Measurements from ENCODE around the gene PTCH1. TPM values are rescaled to one million over a fixed set of nuclear protein-coding genes. Genes with fewer than 3 reads are reported as not detected.

PTCH1 gene
- total RNA-seq = 1.7 and 3.9 TPM in 2 replicates
- 1.8 TPM for polyA plus RNA-seq (2012)

DNA sequence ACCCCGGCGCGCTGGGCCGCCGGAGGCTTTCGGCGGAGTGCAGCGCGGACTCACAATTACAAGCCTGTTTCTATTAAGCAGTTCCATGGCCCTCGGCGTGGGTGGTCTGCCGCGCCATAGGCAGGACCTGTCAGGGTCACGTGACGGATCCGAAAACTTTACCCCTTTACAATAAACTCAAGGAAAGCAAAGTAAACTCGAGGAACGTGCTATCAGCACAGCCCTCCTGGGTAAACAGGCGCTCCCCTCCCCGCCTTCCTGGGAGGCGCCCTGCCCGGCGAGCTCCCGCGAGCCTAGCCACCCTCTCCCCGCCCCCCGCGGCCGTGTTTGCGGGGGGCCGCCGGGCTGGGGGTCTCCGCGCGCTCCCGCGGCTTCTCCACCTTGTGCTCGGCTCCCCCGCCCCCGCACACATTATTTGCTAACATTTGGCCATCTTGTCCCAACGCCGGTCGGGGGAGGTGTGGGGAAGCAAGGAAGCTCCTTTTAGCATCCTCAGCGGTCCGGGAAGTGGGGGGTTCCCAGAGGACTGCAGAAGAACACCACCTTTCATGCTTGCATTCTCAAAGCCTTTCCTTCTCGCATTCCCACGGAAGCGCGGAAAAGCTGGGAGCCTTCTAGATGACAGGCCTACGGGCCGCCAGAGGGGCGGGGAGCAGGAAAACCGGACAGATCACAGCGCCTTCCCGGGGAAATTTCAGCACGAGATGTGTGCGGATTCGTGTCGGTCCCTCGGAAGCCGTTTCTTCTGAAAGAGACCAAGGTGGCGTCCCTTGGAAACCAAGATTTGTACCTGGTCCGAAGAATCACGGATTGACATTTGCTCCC, at the start of gene PTCH1:
Gene PTCH1, minus strand, starts transcription at position 238 of the 825 bp plus-strand sequence.
- DNase-seq (ENCODE audit: low read depth) = peak; percentile 43

DNA sequence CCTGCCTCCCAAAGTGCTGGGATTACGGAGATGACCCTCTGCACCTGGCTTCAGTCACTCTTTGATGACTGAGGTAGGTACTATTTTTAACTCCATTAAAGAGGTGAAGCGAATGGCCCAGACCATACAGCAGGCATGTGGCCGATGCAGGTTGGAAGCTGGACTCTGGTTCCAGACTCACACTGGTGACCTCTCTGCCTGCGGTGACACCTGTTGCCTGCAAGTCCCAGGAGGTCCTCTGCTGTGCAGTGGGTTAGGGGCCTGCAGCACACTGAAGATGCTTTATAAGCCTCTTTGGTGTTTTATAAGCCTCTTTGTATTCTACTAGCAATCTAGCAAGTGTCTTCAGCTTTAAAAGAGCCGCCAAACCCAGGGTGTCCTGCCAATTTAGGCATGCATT, 49.2 kb upstream of the PTCH1 start:
- DNase-seq (ENCODE audit: low read depth) = no peak

DNA sequence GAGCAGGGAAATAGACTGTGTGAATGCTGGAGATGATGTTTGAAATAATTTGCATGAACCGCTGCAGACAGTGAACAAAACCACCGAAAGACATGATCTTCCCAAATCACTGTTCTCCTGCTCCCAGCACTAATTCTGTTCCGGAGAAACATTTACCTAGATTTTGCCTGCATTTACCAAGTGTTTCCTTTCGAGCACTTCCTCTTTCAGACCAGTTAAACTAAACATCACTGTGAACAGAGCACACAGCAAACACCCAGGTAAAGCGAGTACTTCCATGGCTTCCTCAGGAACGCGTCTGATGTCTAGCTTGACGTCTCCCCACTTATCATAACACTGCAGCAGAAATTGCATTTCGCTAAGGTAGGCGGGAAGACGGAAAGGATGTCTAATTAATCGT, 45.1 kb upstream of the PTCH1 start:
- DNase-seq (ENCODE audit: low read depth) = no peak

DNA sequence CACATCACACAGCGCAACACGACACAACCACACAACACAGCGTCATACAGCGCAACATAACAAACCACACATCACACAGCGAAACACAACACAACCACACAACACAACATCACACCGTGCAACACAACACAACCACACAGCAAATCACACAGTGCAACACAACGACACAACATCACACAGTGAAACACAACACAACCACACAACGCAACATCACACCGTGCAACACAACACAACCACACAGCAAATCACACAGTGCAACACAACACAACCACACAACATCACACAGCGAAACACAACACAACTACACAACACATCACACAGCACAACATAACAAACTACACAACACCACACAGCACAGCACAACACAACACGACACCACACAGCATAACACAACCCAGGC, 40.4 kb upstream of the PTCH1 start:
- no peak for DNase-seq (ENCODE audit: low read depth)

DNA sequence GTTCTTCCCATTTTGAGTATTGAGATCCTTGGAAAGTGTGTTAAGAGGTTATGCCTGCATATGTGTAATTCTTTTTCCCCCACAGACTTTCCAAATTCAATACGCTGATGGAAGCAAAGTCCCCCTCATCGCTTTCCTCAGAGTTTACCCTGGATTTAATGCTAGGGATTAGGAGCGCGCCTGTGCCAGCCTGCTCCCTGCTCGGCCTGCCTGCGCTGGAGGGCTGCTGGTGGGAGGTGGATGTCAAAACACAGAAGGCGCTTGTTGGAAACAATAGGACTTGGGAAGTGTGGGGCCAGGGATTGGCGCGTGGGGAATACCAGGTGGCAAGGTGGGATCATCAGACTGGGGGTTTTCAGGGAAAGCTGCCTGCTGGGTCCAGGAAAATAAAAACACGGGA, 39.8 kb upstream of the PTCH1 start:
- no peak for DNase-seq (ENCODE audit: low read depth)

DNA sequence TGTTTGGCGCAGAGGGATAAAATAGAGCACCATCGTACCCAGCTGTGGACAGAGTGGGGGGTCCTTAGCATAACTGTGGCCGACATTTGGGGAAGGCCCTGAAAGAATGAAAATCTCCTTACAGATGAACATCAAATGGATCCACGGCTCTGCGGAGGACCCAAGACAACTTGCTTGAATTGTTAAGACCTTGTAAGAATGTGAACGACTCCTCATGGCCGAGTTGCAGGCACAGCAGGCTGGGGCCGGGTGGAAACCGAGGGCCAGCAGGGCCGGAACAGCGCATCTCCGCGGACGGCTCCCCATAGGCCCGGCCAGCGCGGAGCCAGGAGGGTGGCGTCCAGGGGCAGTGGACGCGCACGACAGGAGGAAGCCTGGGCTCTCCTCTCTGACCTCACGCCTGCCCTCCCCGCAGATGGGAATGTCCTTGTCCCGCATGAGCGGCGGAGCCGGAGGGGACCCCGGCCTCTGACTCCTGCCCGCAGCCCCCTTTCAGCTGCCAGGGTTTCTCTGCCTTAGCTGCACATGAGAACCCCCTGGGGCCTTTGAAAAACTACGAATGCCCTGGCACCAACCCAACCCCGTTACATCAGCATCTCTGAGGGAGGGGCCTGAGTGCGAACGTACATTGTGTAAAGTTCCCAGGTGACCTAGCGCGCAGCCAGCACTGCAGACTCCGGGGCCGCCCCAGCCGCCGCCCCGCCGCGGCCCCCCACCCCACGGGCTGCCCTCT, 36.2 kb upstream of the PTCH1 start:
- no peak for DNase-seq (ENCODE audit: low read depth)

DNA sequence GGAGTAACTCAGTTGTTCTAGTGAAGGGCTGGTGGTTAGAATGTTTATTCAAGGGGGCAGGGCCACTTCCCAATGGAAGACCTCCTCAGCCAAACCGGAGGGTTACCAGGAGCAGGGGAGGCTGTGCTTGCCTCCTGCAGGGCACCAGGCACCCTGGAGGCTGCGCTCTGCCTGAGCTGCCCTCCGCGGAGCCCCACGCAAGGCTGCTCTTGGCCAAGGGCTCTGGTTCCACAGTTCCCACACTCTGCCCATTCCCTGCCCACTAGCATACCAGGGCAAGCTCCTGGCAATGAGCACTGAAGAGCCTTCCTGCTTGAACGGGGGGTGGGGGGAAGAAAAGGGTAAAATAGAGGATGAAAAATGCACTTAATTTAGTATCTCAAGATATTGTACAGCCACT, 35.5 kb upstream of the PTCH1 start:
- DNase-seq (ENCODE audit: low read depth) = no peak

DNA sequence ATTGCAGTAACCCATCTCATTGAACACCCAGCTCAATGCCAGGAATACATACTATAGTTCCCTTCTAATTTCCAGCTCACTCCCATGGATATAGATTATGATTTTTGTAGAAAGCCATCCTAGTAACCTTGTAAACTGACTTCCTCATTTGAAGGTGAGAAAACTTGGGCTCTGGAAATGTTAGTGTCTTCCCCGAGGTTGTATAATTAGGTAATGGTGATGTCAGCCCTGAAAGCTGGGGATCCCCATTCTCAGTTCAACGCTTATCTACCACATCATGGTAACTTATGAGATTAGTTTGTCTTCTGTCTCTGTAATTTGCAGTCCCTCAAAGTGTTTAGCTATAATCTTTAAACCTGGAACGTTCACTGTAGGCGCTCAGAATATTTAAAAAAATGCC, 34.6 kb upstream of the PTCH1 start:
- no peak for DNase-seq (ENCODE audit: low read depth)

DNA sequence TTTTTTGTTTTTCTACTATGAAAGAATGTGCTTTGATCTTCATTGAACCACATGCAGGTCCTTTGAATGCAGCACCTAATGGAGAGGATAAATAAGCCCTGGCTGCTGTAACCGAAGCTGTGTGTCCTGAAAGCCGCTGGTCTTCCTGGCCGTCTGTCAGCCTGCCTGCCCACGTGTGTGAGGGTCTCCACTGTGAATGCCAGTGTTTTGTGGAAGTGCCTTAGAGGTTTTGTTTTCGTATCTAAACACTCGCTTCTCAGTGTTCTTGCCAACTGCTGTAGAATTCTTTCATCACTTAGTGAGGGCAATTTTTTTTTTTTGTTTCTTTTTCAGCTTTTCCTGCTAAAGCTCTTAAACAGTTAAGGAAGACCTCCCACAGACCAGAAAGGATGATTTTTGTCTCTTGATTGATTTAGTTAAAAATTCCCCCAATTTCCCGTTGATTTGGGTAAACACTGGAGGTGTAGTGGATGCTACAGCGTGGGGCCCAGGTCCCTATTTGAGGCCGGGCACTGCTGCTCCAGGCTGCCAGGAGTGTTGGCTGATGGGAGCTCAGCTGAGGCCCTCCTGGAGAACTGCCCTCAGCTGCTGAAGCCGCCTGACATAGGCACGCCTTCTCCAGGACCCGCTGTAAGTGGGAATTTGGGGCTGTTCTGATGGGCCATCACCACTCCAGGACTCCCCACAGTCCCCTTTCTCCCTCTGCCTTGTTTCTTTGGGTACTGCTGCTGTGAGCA, 29.2 kb upstream of the PTCH1 start:
- DNase-seq (ENCODE audit: low read depth) = no peak

DNA sequence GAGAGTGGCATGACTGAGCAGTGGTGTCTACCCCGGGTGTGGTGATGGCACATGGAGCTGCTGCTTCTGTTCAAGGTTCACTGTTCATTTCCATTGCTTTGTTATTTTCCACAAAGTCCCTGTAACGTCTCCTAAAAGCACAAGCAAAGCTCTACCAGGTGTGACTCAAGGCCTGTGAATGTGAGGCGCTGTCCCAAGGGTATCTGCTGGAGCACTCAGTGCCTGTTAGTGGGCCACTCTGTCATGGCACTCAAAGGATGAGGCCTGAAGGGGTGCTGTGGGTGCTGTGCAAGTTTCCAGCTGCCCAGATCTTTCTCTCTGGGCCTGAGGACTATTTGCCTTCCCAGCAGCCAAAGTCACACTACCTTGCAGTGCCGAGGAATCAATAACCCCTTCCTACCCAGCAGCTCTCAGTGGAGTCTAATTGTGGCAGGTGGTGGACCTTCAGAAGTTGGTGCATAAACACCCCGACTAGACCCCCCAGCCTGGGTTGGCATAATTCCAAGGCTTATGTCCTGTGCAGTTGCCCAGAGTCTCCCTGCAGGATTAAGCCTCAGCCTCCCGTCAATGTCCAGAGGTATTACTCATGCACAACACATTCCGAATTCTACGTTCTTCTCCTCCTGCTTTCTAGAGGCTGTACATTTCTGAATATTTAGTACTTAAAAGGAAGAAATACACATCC, 17.4 kb upstream of the PTCH1 start:
- no peak for DNase-seq (ENCODE audit: low read depth)

DNA sequence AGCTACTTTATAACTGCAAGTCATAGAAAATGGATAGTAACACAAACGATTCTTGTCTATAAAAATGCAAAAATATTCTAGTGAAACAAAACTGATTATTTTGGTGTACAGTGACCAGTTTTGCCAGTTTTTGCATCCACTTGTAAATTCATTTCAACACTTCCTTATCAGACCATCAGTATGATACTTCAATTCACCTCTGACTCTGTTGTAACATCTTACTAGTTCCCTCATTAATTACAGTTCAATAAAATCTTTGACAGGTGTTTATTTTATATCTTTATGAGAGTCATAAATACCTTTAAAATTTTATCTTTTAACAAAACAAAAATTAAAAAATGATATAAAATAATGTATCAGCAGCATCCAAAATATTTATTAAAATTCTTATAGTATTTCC, 13.1 kb upstream of the PTCH1 start:
- DNase-seq (ENCODE audit: low read depth) = no peak

DNA sequence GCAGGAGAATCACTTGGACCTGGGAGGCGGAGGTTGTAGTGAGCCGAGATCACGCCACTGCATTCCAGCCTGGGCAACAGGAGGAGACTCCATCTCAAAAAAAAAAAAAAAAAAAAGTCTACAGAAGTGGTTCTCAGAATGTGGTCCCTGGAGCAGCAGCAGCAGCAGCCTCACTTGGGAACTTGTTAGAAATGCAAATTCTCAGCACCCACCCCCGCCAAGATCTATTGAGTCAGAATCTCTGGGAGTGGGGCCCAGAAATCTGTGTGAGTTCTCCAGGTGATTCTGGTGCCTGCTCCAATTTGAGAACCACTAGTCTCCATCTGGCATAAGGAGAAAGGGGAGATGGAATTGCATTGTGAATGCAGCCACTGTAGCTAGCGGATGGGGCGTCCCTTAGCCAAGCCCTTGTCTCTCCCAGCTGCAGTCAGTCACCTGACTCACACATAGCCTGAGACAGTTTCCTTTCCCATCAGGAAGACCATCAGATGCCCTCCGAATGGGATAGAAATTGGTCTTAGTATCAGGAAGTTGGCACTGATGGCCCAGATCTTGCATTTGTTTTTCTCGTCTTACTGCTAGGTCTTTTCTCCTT, 12.2 kb upstream of the PTCH1 start:
- DNase-seq (ENCODE audit: low read depth) = no peak

DNA sequence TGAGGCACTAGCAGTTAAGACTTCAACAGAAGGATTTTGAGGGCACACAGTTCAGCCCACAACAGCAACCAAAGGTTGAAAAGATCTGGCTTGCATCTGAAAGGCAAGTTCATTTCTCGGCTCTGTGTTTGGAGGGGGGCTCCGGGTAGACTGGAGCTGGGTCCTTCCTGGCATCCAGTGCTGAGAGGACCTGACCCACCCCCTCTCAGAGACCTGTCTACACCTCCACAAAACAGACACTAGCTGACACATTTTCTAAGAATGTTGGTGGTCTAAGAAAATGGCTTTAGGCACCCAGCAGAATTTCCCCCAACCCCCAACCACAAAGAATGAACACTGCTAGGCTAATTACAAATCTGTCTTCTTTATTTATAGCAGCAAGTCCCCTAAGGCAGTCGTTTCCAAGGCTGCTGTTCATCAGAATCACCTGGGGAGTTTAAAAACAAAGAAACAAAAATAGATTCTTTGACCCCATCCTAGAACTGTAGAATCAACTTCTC, 6.2 kb upstream of the PTCH1 start:
- no peak for DNase-seq (ENCODE audit: low read depth)

DNA sequence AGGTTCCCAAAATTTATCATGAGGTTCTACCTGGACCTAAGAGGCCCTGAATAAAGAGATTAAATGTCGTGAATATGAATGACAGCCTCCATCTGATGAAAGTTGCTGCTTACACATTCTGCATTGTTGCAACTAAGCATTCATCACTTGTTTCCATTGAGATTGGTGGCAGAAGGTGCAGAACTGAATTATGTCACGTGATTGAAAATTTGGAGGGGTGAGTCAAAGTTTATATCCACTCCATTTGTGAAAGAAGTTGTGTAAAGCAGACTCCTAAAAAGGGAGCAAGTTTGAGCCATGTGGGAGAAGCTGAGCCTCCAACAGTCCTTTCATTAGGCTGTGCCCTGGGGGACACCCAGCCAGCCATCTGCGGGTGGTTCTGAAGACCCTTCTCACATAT, 4.9 kb upstream of the PTCH1 start:
- DNase-seq (ENCODE audit: low read depth) = no peak

DNA sequence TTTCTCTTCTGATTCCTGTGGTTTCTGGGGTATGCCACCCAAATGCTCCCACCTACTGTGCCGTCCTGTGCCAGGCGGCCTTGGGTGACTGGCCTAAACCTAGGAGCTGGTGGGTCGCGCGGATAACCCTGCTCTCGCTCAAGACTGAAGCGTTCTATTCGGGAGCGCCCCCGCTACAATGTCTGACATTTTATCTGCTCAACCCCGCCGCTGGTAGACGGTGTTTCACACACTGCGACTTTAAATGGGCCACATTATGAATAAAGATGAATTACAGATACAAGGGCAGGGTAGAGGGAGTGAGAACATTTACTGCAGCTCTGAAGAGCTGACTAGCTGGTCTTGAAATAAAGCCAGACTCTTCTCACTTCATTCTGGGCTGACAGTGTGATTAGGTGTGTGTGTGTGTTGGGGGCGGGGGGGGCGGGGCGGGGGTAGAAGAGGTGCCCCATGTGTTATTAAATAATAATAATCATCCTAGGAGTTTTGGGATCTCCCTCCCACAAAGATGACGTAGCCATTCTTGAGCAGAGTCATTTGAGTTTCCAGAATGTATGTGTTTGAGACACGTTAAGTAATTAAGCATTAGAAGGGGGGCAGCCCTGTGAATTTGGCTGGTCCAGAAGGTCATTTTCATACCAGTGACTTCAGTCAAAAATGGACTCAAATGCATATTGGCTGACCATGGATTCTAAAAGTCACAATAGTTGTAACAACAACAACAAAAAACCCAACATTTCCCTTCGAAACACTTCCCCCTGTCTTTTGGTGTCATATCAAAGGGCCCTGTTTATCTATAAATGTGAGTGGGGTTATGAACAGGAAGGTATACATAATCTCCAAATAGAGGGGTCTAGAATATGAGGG, 1.0 kb upstream of the PTCH1 start:
- no peak for DNase-seq (ENCODE audit: low read depth)

DNA sequence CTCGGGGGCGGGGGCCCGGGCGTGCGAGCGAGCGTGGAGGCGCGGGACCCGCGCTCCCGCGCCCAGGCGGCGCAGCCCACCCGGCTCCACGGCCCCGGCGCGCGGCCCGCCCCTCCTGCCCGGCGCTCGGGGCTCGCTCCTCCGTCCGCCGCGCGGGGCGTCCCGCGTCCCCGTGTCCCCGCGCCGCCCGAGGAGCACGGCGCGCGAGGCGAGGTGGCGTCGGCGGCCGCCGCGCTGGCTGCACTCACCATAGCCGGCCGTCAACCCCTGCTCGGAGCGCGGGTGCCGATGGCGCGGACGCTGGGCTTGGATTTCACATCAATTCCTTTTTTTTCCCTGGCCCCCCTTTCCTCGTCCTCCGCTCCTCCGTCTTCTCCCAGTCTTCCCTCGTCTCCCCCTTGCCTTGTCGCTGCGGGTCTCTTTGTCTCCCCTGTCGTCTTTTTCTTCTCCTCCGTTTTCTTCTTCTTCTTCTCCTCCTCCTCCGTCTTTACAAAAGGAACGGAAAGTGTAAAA, 494 bp downstream of the PTCH1 start:
- DNase-seq (ENCODE audit: low read depth) = no peak

DNA sequence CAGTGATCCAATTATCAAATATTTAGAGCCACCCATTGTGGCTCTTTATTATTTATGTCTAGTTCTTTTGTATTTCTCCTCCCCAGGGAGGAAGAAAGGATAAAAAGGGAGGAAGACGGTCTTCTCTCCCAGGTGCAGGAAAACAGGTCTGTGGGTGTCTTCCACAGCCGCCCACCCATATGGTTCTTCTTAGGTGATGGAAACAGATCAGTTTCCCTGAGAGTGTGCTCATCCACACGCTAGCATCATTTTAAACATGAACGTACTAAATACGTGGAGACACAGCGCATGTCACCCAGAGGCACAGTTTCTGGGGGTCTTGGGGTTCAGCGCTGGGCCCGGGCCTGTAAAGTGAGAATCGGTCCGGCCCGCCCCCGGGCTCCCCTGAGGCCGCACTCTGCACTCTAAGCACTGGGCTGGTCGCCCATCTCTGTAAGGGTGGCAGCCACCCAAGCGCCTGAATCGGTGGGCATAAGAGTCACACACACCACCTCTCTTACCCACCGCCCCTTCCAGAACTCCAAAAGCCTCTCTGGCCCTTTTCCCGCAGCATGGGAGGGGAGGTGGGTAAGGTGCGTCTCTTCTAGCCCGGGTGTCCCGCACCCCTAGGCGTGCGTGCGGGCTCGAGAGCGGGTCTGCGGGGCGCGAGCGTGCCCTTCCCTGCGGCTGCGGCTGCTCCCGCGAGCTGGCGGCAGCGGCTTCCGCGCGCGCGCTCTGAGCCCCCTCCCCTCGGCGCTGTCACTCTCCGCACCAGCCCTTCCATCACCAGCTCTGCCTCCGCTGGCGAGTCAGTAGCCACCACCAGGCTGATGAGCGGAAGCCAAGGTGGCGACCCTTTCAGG, 1.3 kb downstream of the PTCH1 start:
- DNase-seq (ENCODE audit: low read depth) = no peak

DNA sequence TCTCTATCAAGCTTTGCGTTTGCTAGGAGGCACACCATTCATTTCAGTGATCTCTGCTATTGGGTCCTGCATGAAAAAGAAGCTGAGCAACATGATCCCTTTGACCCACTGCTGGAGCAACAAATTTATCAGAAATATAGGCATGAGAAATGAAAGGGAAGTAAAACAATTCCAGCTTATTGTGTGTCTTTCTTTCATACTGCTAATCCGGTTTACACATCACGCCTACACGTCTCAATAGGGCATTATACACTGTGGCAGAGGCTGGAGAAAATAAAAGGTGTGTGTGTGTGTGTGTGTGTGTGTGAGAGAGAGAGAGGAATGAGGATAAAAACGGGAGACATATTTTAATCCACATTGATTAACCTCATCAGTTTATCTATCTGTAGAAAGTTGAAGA, 2.4 kb downstream of the PTCH1 start:
- DNase-seq (ENCODE audit: low read depth) = no peak

DNA sequence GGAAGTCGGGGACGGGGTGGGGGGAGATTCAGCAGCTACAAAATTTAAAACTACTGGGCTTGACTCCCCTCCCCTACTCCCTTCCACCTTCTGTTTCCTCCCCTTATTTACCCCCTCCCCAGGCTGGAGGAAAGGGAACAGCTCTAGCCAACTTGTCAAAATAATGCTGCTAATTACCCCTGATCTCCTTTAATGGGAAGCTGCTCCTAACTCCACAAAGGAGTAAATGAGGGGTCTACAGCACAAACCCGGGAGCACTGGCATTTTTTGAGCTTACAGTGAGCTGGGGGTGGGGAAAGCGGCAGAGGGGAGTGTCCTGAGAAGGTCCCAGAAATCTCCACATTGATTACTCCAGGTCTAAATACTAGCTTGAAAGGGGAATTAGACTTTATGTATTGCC, 3.1 kb downstream of the PTCH1 start:
- no peak for DNase-seq (ENCODE audit: low read depth)
